Caco-2 (cell line): ENCODE results near the gene QPRT. TPM values are rescaled to one million over a fixed set of nuclear protein-coding genes. Genes with fewer than 3 reads are reported as not detected.
A peak's percentile ranks its signal among the peaks of the same experiment; 100 is the strongest.
"Not testable (repeated sequence)": the region's sequence is repeated elsewhere in the genome, so short reads cannot be mapped to it uniquely, and the experiment has no call there.

Source experiments
- BruUV-seq: library from RNA; stranded (reverse); fragments of 400-500 nt; replicated peaks from 2 replicates; lab custom pipeline; 2021; lab: Mats Ljungman, UMichigan
- CTCF ChIA-PET: fragments of 300-600 bp; sonication (Branson Sonifier 250); formaldehyde crosslinking; loops from one replicate; lab custom pipeline; 2022; ENCODE audit warnings: antibody characterized with exemption; lab: Charles Lee
- POLR2A ChIA-PET: fragments of 300-600 bp; sonication (Branson Sonifier 250); formaldehyde crosslinking; loops from one replicate; lab custom pipeline; 2022; ENCODE audit warnings: antibody characterized with exemption; lab: Charles Lee
- DNase-seq, 2 experiments: peaks; one replicate each; pipeline versions ENCODE4 v3.0.0 to v3.0.0-alpha.2; 2020 to 2022
- H3K27me3 ChIP-seq: replicated peaks from 2 replicates; pipeline ENCODE4 v1.6.0; 2011; ENCODE audit warnings: low read length; ENCODE audit not compliant: control insufficient read depth, insufficient read depth
- H3K36me3 ChIP-seq: 2 replicates; pipeline ENCODE4 v1.5.1; 2011; ENCODE audit warnings: low read length; ENCODE audit not compliant: control insufficient read depth, insufficient read depth
- H3K4me1 ChIP-seq: fragments of 250-450 bp; sonication (Bioruptor Pico); 2 replicates; pipeline ENCODE4 v1.5.1; 2020; ENCODE audit warnings: mild to moderate bottlenecking
- H3K4me3 ChIP-seq: 2 replicates; pipeline ENCODE4 v1.5.1; 2011; ENCODE audit warnings: low read depth, mild to moderate bottlenecking, control low read depth, low read length
- H3K9me3 ChIP-seq: fragments of 250-450 bp; sonication (Bioruptor Pico); 2 replicates; pipeline ENCODE4 v1.5.1; 2020; ENCODE audit warnings: mild to moderate bottlenecking, moderate library complexity
- H3K27ac Mint-ChIP-seq: one replicate; pipeline ENCODE4 v1.8.0; 2022; ENCODE audit warnings: mixed read lengths; ENCODE audit not compliant: unreplicated experiment
- H3K27me3 Mint-ChIP-seq: one replicate; pipeline ENCODE4 v1.8.0; 2022; ENCODE audit warnings: mixed read lengths; ENCODE audit not compliant: insufficient read depth, unreplicated experiment
- H3K36me3 Mint-ChIP-seq: one replicate; pipeline ENCODE4 v1.8.0; 2022; ENCODE audit warnings: mild to moderate bottlenecking, mixed read lengths; ENCODE audit not compliant: insufficient read depth, unreplicated experiment
- H3K4me1 Mint-ChIP-seq: one replicate; pipeline ENCODE4 v1.8.0; 2022; ENCODE audit warnings: low read depth, mixed read lengths; ENCODE audit not compliant: unreplicated experiment
- H3K4me3 Mint-ChIP-seq: one replicate; pipeline ENCODE4 v1.8.0; 2022; ENCODE audit warnings: mild to moderate bottlenecking, moderate library complexity, mixed read lengths; ENCODE audit not compliant: unreplicated experiment
- H3K9me3 Mint-ChIP-seq: one replicate; pipeline ENCODE4 v1.8.0; 2022; ENCODE audit warnings: mixed read lengths; ENCODE audit not compliant: unreplicated experiment
- intact Hi-C: fragments of 100-400 bp; cut with micrococcal nuclease; formaldehyde crosslinking; loops from one replicate; pipeline ENCODE4 v1.10.0; 2022; ENCODE audit not compliant: unreplicated experiment
- total RNA-seq: library from RNA; stranded (reverse); gene quantifications from 2 replicates; pipeline ENCODE4 v1.2.3, GENCODE V29; 2022
- TF ChIP-seq, protein P1 (sequence below), 2 experiments: fragments of 200-600 bp in 1 of 2; IDR thresholded peaks; 1 replicate in 1 of 2; 2 replicates in 1 of 2; pipeline versions ENCODE4 v1.5.1 to v1.8.0; 2011 to 2022; ENCODE audit warnings: antibody characterized with exemption in 1 of 2, control low read depth in 1 of 2, inconsistent platforms in 1 of 2, low read depth in 1 of 2, low read length in 1 of 2, mild to moderate bottlenecking in 1 of 2, moderate library complexity in 1 of 2; ENCODE audit not compliant: insufficient read depth in 1 of 2, severe bottlenecking in 1 of 2, unreplicated experiment in 1 of 2

Gene QPRT
- total RNA-seq, 1 experiment from 2014 or later: 178 TPM

GRCh38 chr16:29744541-29745101, 65.6 kb downstream of the QPRT start:
- TF ChIP-seq, protein P1, sequence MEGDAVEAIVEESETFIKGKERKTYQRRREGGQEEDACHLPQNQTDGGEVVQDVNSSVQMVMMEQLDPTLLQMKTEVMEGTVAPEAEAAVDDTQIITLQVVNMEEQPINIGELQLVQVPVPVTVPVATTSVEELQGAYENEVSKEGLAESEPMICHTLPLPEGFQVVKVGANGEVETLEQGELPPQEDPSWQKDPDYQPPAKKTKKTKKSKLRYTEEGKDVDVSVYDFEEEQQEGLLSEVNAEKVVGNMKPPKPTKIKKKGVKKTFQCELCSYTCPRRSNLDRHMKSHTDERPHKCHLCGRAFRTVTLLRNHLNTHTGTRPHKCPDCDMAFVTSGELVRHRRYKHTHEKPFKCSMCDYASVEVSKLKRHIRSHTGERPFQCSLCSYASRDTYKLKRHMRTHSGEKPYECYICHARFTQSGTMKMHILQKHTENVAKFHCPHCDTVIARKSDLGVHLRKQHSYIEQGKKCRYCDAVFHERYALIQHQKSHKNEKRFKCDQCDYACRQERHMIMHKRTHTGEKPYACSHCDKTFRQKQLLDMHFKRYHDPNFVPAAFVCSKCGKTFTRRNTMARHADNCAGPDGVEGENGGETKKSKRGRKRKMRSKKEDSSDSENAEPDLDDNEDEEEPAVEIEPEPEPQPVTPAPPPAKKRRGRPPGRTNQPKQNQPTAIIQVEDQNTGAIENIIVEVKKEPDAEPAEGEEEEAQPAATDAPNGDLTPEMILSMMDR (IDR thresholded peaks at IDR 0.05; ENCODE audit: insufficient read depth in 1 of 2, low read depth in 1 of 2, low read length in 1 of 2, severe bottlenecking in 1 of 2, unreplicated experiment in 1 of 2): no peak
- no peak overlapping the region for H3K4me3 ChIP-seq
- Mint-ChIP-seq H3K36me3 (no peaks in the 10 kb centered on the region), H3K4me1 (peaks cover 13% of the 10 kb centered on the region), H3K9me3 (no peaks in the 10 kb centered on the region), H3K27me3 (no peaks in the 10 kb centered on the region), H3K27ac (no peak overlapping the region), H3K4me3 (no peak overlapping the region)
- H3K36me3 ChIP-seq: no peaks in the 10 kb centered on the region; the same call in 1 of the 2 replicates
- no peaks in the 10 kb centered on the region; the same call in 1 of the 2 replicates for H3K9me3 ChIP-seq
- H3K27me3 ChIP-seq: no peaks in the 10 kb centered on the region
- intact Hi-C loops: no loop called here
- DNase-seq: no peak
- H3K4me1 ChIP-seq: peaks cover 23% of the 10 kb centered on the region
- BruUV-seq: no TSS peak
- CTCF ChIA-PET: no interaction called here
- POLR2A ChIA-PET: no interaction called here

DNA sequence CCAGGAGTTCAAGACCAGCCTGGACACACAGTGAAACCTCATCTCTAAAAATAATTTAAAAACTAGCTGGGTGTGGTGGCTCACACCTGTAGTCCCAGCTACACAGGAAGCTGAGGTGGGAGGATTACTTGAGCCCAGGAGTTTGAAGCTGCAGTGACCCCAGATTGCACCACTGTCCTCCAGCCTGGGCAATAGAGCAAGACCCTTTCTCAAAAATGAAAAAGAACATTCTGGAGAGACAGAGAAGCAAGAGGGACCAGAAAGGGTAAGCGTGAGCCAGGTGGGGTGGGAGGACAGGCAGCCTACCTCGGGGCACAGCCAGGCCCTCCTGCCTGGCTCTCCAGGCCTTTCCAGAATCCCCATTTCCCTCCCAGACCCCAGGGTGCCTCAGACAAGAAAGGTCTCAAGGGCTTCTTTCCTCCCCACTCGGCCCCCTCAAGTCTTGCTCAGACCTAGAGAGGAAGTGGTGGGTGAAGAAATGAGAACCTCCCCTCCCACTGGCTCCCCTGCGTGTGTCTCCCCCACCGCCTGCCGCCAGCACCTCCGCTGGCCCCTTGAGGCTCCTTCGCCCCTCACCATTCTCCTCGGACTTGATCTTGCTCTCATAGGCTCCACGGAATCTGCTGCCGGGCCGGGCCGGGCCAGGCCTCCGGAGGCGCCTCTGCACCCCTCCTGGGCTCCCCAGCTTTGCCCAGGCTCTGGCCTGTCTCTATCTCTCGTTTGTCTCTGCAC, 66.3 kb downstream of the QPRT start:
- BruUV-seq: no TSS peak
- CTCF ChIA-PET: no interaction called here
- H3K4me3 ChIP-seq: no peak overlapping the region
- Mint-ChIP-seq H3K27ac (no peak overlapping the region), H3K4me1 (peaks cover 6% of the 10 kb centered on the region), H3K9me3 (no peaks in the 10 kb centered on the region), H3K4me3 (no peak overlapping the region), H3K36me3 (no peaks in the 10 kb centered on the region), H3K27me3 (no peaks in the 10 kb centered on the region)
- no peak for DNase-seq
- no peaks in the 10 kb centered on the region; the same call in 1 of the 2 replicates for H3K36me3 ChIP-seq
- intact Hi-C loops: no loop called here
- no peaks in the 10 kb centered on the region; the same call in 1 of the 2 replicates for H3K9me3 ChIP-seq
- peaks cover 16% of the 10 kb centered on the region for H3K4me1 ChIP-seq
- TF ChIP-seq, protein P1 (IDR thresholded peaks at IDR 0.05; ENCODE audit: insufficient read depth in 1 of 2, low read depth in 1 of 2, low read length in 1 of 2, severe bottlenecking in 1 of 2, unreplicated experiment in 1 of 2): no peak
- H3K27me3 ChIP-seq: no peaks in the 10 kb centered on the region
- POLR2A ChIA-PET: no interaction called here

- H3K27ac Mint-ChIP-seq: peak within 1 kb of the TSS; percentile 40
- H3K4me1 ChIP-seq: peaks cover 14% of the 10 kb centered on the region
- TF ChIP-seq, protein P1 (IDR thresholded peaks at IDR 0.05; ENCODE audit: insufficient read depth in 1 of 2, low read depth in 1 of 2, low read length in 1 of 2, severe bottlenecking in 1 of 2, unreplicated experiment in 1 of 2): no peak
Measured at GRCh38 chr16:29745853-29746345, 66.9 kb downstream of the QPRT start, which contains the start of gene C16orf54. C16orf54 (minus strand) TSS chr16:29745990; CDS start chr16:29744951, 1,039 bp downstream.

GRCh38 chr16:29746518-29746917, 67.5 kb downstream of the QPRT start:
- H3K4me1 Mint-ChIP-seq, H3K4me3 ChIP-seq, H3K9me3 ChIP-seq, H3K27me3 ChIP-seq, H3K36me3 ChIP-seq, intact Hi-C loops, CTCF ChIA-PET, H3K9me3 Mint-ChIP-seq, H3K4me1 ChIP-seq, H3K36me3 Mint-ChIP-seq, H3K4me3 Mint-ChIP-seq, DNase-seq, POLR2A ChIA-PET, H3K27me3 Mint-ChIP-seq, BruUV-seq: not testable (repeated sequence)
- peak overlapping the region; percentile 40 for H3K27ac Mint-ChIP-seq

More at GRCh38 chr16:29745853-29746345, 66.9 kb downstream of the QPRT start, which contains the start of gene C16orf54:
- DNase-seq: no peak
- Histone ChIP-seq H3K4me3 (no peak within 1 kb of the TSS), H3K9me3 (no peaks in the 10 kb centered on the region; the same call in 1 of the 2 replicates), H3K36me3 (no peaks in the 10 kb centered on the region; the same call in 1 of the 2 replicates), H3K27me3 (no peaks in the 10 kb centered on the region)
- Mint-ChIP-seq H3K4me1 (peaks cover under 1% of the 10 kb centered on the region), H3K27me3 (no peaks in the 10 kb centered on the region), H3K36me3 (no peaks in the 10 kb centered on the region), H3K4me3 (no peak within 1 kb of the TSS), H3K9me3 (no peaks in the 10 kb centered on the region)
- POLR2A ChIA-PET: no interaction called here
- intact Hi-C loops: no loop called here
- BruUV-seq: no TSS peak
- CTCF ChIA-PET: no interaction called here
